Spinal cord (tissue), 10 donors: Measurements from ENCODE around the gene NOS1AP. TPM values are rescaled to one million over a fixed set of nuclear protein-coding genes. Genes with fewer than 3 reads are reported as not detected.

Experiments used
- DNase-seq, 6 donors: peaks; one replicate each; pipeline versions ENCODE4 v3.0.0 to v3.0.0-alpha.2; 2013 to 2015; ENCODE audit warnings: low spot score in 6 of 6, low read depth in 4 of 6
- H3K27ac ChIP-seq: one replicate; pipeline ENCODE4 v1.5.1; 2013; ENCODE audit warnings: low read depth, low read length, control low read depth
- H3K27me3 ChIP-seq: one replicate; pipeline ENCODE4 v1.6.1; 2013; ENCODE audit warnings: low read length; ENCODE audit not compliant: control insufficient read depth, insufficient read depth
- H3K36me3 ChIP-seq: one replicate; pipeline ENCODE4 v1.6.1; 2013; ENCODE audit warnings: low read length; ENCODE audit not compliant: control insufficient read depth, insufficient read depth
- H3K4me1 ChIP-seq: one replicate; pipeline ENCODE4 v1.6.1; 2013; ENCODE audit warnings: low read length; ENCODE audit not compliant: control insufficient read depth, insufficient read depth
- H3K4me3 ChIP-seq: one replicate; pipeline ENCODE4 v1.5.1; 2013; ENCODE audit warnings: low read depth, low read length, control low read depth
- H3K9me3 ChIP-seq: one replicate; pipeline ENCODE4 v1.6.1; 2013; ENCODE audit warnings: low read length; ENCODE audit not compliant: control insufficient read depth, insufficient read depth
- WGBS: methylation state at CpG from one replicate; pipeline ENCODE4 v1.1.5; 2013; ENCODE audit warnings: missing lambda C conversion rate; ENCODE audit not compliant: insufficient coverage; 5-methylcytosine and 5-hydroxymethylcytosine counted together
- polyA plus RNA-seq, 2 donors: library from polyadenylated mRNA; unstranded; fragments of 120-200 nt; gene quantifications; one replicate each; pipeline ENCODE4 v1.2.1, GENCODE V29; 2013; ENCODE audit not compliant: insufficient read length in 2 of 2
- total RNA-seq, 2 donors: library from RNA; depleted of rRNA in 1 of 2; stranded (reverse); fragments of 120-200 nt in 1 of 2; fragments of >200 nt in 1 of 2; gene quantifications; one replicate each; pipeline versions ENCODE4 v1.2.3 to v1.2.4, GENCODE V29; 2013 to 2014
- donor health status: healthy.

The NOS1AP gene
- total and polyA plus RNA-seq, 4 donors = 4.2 to 9.9 (median 8.1) TPM

DNA sequence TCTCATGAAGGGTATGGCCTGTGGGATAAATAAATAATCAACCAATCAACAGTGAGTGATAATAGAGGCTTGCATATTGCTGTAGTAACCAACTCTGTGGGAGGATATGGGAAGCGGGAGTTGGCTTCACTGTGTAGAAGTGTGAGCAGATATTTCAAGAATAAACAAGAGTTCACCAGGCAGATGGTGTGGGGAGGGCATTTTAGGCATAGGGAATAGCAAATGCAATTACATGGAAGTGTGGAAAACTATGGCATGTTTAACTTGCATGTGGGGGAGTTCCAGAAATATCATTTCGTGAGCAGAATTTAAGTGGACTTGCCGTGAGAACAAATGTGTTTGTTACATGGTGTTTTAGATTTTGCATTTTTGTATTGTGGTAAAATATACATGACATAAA, 211.9 kb downstream of the NOS1AP start:
- WGBS = 88% methylated on average over 1 of the region's 3 CpGs
- H3K9me3 ChIP-seq = no peaks in the 10 kb centered on the region
- H3K27me3 ChIP-seq = no peaks in the 10 kb centered on the region
- H3K4me3 ChIP-seq = no peak overlapping the region
- H3K27ac ChIP-seq = no peak overlapping the region
- H3K36me3 ChIP-seq = no peaks in the 10 kb centered on the region
- peaks cover 10% of the 10 kb centered on the region for H3K4me1 ChIP-seq
- peak in 1 of 6 donors; percentile 63 for DNase-seq

DNA sequence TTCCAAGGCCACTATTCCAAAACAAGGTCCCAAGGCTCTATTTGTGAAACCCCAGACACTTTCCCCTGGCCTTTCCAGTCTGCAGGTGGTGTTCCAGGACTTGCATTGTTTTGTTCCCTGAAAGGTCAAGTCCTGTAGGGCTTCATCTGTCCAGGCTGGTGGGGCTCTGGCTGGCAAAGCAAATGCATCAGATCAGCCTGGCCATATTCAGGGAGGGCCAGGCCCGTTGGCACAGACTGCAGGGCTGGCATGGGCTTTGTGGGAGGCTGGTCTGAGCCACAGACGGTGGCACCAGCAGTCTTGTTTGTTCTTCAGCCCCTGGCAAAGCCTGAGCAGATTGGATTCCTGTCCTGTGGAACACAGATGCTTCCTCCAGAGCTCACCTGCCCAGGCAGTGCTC, 214.2 kb downstream of the NOS1AP start:
- H3K27me3 ChIP-seq = no peaks in the 10 kb centered on the region
- no peak overlapping the region for H3K27ac ChIP-seq
- 61% methylated on average over 2 of the region's 2 CpGs for WGBS
- no peaks in the 10 kb centered on the region for H3K9me3 ChIP-seq
- no peak overlapping the region for H3K4me3 ChIP-seq
- peak in 1 of 6 donors; percentile 51 for DNase-seq
- no peaks in the 10 kb centered on the region for H3K36me3 ChIP-seq
- H3K4me1 ChIP-seq = peaks cover 10% of the 10 kb centered on the region

DNA sequence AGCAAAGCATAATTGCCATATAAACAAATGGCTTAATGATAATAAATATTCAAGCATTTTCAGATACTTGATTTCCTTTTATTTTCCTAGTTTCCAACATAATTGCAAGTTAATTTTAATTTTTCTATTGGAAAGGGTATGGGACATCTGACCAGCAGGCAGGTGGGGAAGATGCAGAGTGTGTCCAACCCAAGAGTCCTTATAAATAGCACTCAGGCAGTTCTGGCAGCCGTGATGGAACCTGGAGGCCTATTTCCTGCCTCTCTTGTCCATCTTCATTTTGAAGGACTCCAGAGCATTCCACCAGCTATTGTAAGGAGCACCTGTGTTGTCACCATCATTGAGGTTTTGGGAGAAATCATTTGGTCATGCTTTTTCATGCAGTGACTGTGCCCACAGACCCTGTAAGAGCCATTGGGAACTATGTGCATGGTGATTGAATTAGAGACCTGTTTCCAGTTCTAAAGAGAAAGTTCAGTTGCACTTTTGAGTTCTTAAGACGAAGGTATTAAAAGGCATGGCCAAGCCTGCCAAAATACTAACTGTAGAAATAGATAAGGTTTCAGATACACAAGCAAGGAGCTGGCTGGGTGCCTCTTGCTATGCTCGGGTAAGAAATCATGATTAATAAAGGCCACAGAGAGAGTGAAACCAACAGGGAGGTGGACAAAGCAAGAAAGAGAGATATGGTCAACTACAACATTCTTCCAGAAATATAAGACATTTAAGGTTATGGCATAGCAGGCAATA, 214.9 kb downstream of the NOS1AP start:
- Histone ChIP-seq H3K9me3 (no peaks in the 10 kb centered on the region), H3K4me1 (peaks cover 10% of the 10 kb centered on the region), H3K27me3 (no peaks in the 10 kb centered on the region), H3K27ac (no peak overlapping the region), H3K4me3 (no peak overlapping the region), H3K36me3 (no peaks in the 10 kb centered on the region)
- DNase-seq = no peak
- whole genome bisulfite sequencing = no CpG with 5 or more reads among the region's 3 CpGs

DNA sequence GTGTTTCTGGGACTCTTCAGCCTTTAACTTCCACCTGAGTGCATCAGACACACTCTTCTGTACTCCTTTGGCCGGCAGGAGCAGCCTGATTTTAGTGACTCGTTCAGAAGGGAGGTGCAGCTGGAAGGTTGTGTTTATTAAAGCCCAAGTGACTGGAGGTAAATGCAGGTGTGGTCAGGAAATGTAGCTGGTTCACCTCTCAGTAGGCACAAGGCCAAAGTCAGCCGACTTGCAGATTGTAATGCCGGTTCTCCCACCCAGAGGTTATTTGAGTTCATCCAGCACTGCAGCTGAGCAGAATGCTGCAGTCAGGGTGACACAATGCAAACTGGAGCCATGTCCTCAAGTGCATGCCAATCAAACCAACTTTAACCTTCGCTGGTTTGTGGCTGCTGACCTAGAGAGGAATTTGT, 215.7 kb downstream of the NOS1AP start:
- no peak overlapping the region for H3K27ac ChIP-seq
- no peaks in the 10 kb centered on the region for H3K36me3 ChIP-seq
- H3K9me3 ChIP-seq = no peaks in the 10 kb centered on the region
- H3K4me1 ChIP-seq = peaks cover 10% of the 10 kb centered on the region
- no peaks in the 10 kb centered on the region for H3K27me3 ChIP-seq
- no peak overlapping the region for H3K4me3 ChIP-seq
- no peak for DNase-seq
- 41% methylated on average over 3 of the region's 5 CpGs for WGBS

DNA sequence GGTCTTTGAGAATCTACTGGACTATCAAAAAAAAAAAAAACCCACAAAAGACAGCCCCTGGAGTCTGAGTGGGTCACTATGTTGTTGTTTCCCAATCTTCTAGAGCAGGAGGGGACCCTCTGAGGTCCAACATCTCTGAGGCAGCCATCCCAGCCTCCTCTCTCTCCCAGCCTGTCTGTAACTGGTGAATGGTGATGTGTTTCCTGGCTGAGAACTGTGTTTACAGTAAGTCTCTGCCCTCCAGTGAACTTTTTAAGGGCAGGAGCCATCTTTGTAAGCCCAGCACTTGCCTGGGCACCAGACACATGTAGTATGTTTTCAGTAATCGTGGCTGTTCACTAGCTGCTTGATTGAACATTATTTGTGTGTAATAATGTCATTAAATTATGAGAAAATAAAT, 221.5 kb downstream of the NOS1AP start:
- Histone ChIP-seq H3K9me3 (no peaks in the 10 kb centered on the region), H3K4me3 (no peak overlapping the region), H3K27me3 (no peaks in the 10 kb centered on the region), H3K27ac (no peak overlapping the region), H3K4me1 (no peaks in the 10 kb centered on the region), H3K36me3 (peaks cover 3% of the 10 kb centered on the region)
- DNase-seq = no peak
- WGBS = no CpG with 5 or more reads among the region's 1 CpG

DNA sequence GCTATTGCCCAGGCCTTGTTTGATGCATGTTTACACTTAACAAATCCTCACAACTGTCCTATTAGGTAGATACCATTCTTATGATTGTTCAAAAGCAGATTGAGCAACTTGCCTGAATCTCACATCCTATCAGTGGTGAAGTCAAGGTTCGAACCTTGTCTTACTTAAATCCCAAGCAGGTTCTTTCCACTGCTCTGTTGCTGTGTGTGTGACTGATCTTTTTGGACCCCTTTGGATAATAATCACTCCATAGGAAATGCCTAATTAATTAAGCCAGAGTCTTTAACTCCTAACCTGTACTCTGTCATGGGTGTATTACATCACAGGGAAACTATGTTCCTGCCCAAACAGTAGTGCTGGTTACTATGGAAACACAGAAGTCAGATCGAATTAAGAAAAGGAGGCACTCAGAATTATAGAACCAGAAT, 222.9 kb downstream of the NOS1AP start:
- H3K4me3 ChIP-seq = no peak overlapping the region
- H3K36me3 ChIP-seq = peaks cover 3% of the 10 kb centered on the region
- peak in 2 of 6 donors; percentile 35 to 63 for DNase-seq
- H3K4me1 ChIP-seq = peaks cover 3% of the 10 kb centered on the region
- 13% methylated on average over 1 of the region's 2 CpGs for WGBS
- no peaks in the 10 kb centered on the region for H3K27me3 ChIP-seq
- H3K9me3 ChIP-seq = no peaks in the 10 kb centered on the region
- H3K27ac ChIP-seq = no peak overlapping the region

DNA sequence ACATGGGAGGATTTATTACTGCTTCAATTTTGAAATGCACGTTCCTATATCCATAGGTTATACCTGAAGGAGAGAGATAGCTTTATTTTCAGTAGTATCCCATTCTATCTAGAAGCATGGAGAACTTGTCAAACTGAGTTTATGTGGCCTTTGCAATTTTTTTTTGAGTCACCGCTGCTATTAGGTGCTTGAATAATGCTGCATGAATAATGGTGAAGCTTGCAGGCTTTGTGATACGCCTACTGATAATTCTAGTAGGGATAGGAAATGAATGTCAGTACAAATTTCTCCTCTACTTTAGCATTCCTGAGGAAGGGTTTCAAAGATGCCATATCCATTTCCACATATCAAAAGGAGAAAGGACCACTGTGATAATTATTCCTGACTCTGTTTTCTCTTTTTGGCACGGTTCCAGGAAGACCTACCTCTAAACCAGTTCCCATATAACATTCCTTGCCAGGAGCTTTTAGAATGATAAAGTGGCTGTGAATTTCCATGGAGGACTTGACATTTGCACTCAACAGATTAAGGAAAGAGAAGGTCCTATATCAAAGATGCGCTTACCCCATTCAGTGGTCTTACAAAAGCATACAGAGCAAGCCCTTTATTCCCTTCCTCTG, 223.7 kb downstream of the NOS1AP start:
- H3K4me3 ChIP-seq = no peak overlapping the region
- 50% methylated on average over 1 of the region's 5 CpGs for WGBS

DNA sequence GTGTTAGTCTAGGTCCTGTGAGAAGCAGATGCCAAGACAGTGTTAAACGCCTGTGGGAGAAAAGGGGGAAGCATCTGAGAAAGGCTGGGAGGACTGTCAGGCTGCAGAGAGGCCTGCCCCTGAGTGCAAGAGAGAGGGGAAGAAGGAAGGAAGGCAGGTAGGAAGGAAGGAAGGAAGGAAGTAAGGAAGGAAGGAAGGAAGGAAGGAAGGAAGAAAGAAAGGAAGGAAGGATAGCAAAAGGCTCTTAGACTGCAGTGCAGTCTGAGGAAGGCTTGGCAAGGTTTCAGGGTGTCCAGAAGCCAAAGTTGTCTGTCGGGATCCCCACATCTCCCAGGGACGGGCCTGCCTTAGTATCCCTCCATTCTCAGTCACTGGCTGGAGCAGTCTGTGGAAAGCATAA, 224.5 kb downstream of the NOS1AP start:
- Histone ChIP-seq H3K27me3 (no peaks in the 10 kb centered on the region), H3K27ac (no peak overlapping the region), H3K9me3 (no peaks in the 10 kb centered on the region), H3K4me1 (peaks cover 9% of the 10 kb centered on the region), H3K4me3 (no peak overlapping the region), H3K36me3 (peaks cover 6% of the 10 kb centered on the region)
- no peak for DNase-seq
- WGBS = 89% methylated on average over 3 of the region's 3 CpGs

More for the DNA sequence above, 223.7 kb downstream of the NOS1AP start:
- peaks cover 6% of the 10 kb centered on the region for H3K36me3 ChIP-seq
- DNase-seq = peak in 1 of 6 donors; percentile 39
- no peak overlapping the region for H3K27ac ChIP-seq
- peaks cover 8% of the 10 kb centered on the region for H3K4me1 ChIP-seq
- H3K9me3 ChIP-seq = no peaks in the 10 kb centered on the region
- no peaks in the 10 kb centered on the region for H3K27me3 ChIP-seq

DNA sequence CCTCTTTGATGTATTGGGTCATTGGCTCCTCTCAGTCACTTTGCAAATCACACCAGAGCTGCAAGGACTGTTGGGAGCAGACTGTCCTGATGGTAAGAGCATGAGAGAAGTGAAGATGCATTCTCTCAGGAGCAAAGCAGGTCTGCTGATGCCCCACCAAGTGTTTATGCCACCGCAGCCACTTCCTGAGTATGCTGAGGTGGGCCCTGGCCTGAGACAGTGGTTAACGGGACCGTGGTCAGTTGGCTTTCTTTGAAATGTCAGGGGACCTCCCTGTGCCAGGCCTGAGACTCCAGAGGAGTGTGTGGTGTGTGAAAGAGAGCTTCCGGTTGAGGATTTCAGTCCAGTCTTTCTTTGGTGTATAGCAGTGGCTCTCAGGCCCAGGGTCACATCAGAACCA, 227.7 kb downstream of the NOS1AP start:
- Histone ChIP-seq H3K27me3 (no peaks in the 10 kb centered on the region), H3K4me1 (peaks cover 9% of the 10 kb centered on the region), H3K9me3 (no peaks in the 10 kb centered on the region), H3K27ac (no peak overlapping the region), H3K36me3 (peaks cover 6% of the 10 kb centered on the region), H3K4me3 (no peak overlapping the region)
- WGBS = 94% methylated on average over 4 of the region's 4 CpGs
- DNase-seq = no peak

DNA sequence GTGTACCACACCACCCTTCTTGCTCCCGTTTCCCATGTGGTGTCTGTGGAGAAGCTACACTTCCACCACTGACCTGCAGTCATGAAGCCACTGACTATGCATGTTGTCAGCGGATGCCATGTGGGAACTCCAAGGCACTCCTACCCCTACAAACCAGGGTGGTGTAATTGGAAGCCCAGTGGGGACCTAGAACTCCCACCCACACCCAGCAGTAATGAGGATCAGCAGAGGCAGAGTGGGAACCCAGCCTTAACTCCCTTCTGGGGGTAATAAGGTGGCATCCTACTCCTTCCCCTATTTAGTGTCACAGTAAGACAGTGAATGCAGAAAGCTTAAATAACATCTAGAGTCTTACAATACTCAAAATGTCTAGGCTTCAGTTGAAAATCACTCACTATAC, 228.8 kb downstream of the NOS1AP start:
- H3K27me3 ChIP-seq = no peaks in the 10 kb centered on the region
- no CpG with 5 or more reads among the region's 2 CpGs for WGBS
- H3K9me3 ChIP-seq = no peaks in the 10 kb centered on the region
- H3K4me1 ChIP-seq = peaks cover 9% of the 10 kb centered on the region
- DNase-seq = no peak
- no peak overlapping the region for H3K4me3 ChIP-seq
- H3K27ac ChIP-seq = no peak overlapping the region
- H3K36me3 ChIP-seq = peaks cover 6% of the 10 kb centered on the region
